AML-193 (cell line): ENCODE measurements around the gene EPHB1.
A peak's percentile ranks its signal among the peaks of the same experiment; 100 is the strongest.
"Not testable (repeated sequence)": the region's sequence is repeated elsewhere in the genome, so short reads cannot be mapped to it uniquely, and the experiment has no call there.

Experiments
- DNase-seq, 2 experiments: peaks; one replicate each; lab custom pipeline; 2025; lab: John Stamatoyannopoulos, UW

Gene EPHB1

GRCh38 chr3:135084976-135085375 is 289.9 kb downstream of the EPHB1 start:
- no peak for DNase-seq

- no peak for DNase-seq
These were observed 290.8 kb downstream of the EPHB1 start for GRCh38 chr3:135085652-135086436.

GRCh38 chr3:135087782-135088181 is 292.7 kb downstream of the EPHB1 start:
- no peak for DNase-seq

GRCh38 chr3:135089451-135089850 is 294.4 kb downstream of the EPHB1 start:
- DNase-seq = no peak

- DNase-seq = no peak
These were observed 295.1 kb downstream of the EPHB1 start for GRCh38 chr3:135090020-135090717.

- no peak for DNase-seq
These were observed 296.9 kb downstream of the EPHB1 start for GRCh38 chr3:135091946-135092345.

GRCh38 chr3:135093121-135093520 is 298.1 kb downstream of the EPHB1 start:
- DNase-seq = no peak

GRCh38 chr3:135097276-135097946 is 302.4 kb downstream of the EPHB1 start:
- no peak for DNase-seq

- no peak for DNase-seq
These were observed 304.8 kb downstream of the EPHB1 start for GRCh38 chr3:135099734-135100355.

- no peak for DNase-seq
These were observed 305.3 kb downstream of the EPHB1 start for GRCh38 chr3:135100366-135100765.

- DNase-seq = no peak
These were observed 308.9 kb downstream of the EPHB1 start for GRCh38 chr3:135103917-135104316.

GRCh38 chr3:135106445-135106844 is 311.4 kb downstream of the EPHB1 start:
- peak in 1 of 2 experiments; percentile 26 for DNase-seq

GRCh38 chr3:135107043-135107442 is 312.0 kb downstream of the EPHB1 start:
- no peak for DNase-seq

GRCh38 chr3:135109681-135110080 is 314.6 kb downstream of the EPHB1 start:
- no peak for DNase-seq

- DNase-seq = not testable (repeated sequence)
These were observed 319.5 kb downstream of the EPHB1 start for GRCh38 chr3:135114551-135114950.

GRCh38 chr3:135117977-135118376 is 322.9 kb downstream of the EPHB1 start:
- DNase-seq = no peak

- DNase-seq = no peak
These were observed 323.7 kb downstream of the EPHB1 start for GRCh38 chr3:135118792-135119191.

GRCh38 chr3:135125171-135125801 is 330.2 kb downstream of the EPHB1 start:
- peak; percentile 12 to 41 for DNase-seq

- no peak for DNase-seq
These were observed 332.9 kb downstream of the EPHB1 start for GRCh38 chr3:135127946-135128470.

GRCh38 chr3:135128818-135129217 is 333.8 kb downstream of the EPHB1 start:
- DNase-seq = no peak

GRCh38 chr3:135131290-135131689 is 336.2 kb downstream of the EPHB1 start:
- no peak for DNase-seq
